ENCODE results near the gene ANKRD44.

DNA sequence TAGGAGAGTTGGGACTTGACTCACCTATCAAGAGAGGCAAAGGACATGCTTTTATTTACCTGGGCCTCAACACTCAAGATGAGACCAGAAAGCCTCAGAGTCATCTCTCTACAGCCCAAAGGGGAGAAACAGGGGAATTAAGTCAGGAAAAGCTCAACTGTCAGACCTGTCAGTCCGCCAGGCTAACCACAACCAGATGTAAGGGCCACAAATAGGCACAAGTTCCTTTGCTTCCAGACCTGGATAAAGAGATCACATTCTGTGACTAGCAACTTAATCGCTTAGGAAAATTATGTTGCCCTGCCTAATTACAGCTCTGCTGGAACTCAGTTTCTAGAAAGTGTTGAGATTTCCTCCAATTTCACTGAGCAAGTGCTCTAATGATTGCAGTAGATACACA, 67.9 kb downstream of the ANKRD44 start:
- TF ChIP-seq, protein P1, sequence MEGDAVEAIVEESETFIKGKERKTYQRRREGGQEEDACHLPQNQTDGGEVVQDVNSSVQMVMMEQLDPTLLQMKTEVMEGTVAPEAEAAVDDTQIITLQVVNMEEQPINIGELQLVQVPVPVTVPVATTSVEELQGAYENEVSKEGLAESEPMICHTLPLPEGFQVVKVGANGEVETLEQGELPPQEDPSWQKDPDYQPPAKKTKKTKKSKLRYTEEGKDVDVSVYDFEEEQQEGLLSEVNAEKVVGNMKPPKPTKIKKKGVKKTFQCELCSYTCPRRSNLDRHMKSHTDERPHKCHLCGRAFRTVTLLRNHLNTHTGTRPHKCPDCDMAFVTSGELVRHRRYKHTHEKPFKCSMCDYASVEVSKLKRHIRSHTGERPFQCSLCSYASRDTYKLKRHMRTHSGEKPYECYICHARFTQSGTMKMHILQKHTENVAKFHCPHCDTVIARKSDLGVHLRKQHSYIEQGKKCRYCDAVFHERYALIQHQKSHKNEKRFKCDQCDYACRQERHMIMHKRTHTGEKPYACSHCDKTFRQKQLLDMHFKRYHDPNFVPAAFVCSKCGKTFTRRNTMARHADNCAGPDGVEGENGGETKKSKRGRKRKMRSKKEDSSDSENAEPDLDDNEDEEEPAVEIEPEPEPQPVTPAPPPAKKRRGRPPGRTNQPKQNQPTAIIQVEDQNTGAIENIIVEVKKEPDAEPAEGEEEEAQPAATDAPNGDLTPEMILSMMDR (conservative IDR thresholded peaks at IDR 0.05; ENCODE audit: low read depth, low read length) = no peak
- no peak for TF ChIP-seq EZH2phosphoT487 (IDR thresholded peaks at IDR 0.05; ENCODE audit: borderline replicate concordance, low read length)

Data from PC-3 (cell line).